Renal pelvis (tissue), 4 donors: ENCODE results near the gene CPLANE2. TPM values are rescaled to one million over a fixed set of nuclear protein-coding genes. Genes with fewer than 3 reads are reported as not detected.
"Not testable (repeated sequence)": the region's sequence is repeated elsewhere in the genome, so short reads cannot be mapped to it uniquely, and the experiment has no call there.

Experiments used
- DNase-seq: peaks from one replicate; pipeline ENCODE4 v3.0.0-alpha.2; 2013
- polyA plus RNA-seq, 3 donors: library from polyadenylated mRNA; unstranded; fragments of 120-200 nt; gene quantifications; one replicate each; pipeline ENCODE4 v1.2.1, GENCODE V29; 2013; ENCODE audit not compliant: insufficient read length in 3 of 3

Gene CPLANE2
- polyA plus RNA-seq, 3 donors: 5.3 to 6.3 (median 5.9) TPM

- DNase-seq: no peak
Measured at GRCh38 chr1:16209847-16210407, 27.1 kb downstream of the CPLANE2 start.

- no peak for DNase-seq
Measured at GRCh38 chr1:16209132-16209846, 27.7 kb downstream of the CPLANE2 start.

GRCh38 chr1:16208270-16208987, 28.6 kb downstream of the CPLANE2 start:
- no peak for DNase-seq

DNA sequence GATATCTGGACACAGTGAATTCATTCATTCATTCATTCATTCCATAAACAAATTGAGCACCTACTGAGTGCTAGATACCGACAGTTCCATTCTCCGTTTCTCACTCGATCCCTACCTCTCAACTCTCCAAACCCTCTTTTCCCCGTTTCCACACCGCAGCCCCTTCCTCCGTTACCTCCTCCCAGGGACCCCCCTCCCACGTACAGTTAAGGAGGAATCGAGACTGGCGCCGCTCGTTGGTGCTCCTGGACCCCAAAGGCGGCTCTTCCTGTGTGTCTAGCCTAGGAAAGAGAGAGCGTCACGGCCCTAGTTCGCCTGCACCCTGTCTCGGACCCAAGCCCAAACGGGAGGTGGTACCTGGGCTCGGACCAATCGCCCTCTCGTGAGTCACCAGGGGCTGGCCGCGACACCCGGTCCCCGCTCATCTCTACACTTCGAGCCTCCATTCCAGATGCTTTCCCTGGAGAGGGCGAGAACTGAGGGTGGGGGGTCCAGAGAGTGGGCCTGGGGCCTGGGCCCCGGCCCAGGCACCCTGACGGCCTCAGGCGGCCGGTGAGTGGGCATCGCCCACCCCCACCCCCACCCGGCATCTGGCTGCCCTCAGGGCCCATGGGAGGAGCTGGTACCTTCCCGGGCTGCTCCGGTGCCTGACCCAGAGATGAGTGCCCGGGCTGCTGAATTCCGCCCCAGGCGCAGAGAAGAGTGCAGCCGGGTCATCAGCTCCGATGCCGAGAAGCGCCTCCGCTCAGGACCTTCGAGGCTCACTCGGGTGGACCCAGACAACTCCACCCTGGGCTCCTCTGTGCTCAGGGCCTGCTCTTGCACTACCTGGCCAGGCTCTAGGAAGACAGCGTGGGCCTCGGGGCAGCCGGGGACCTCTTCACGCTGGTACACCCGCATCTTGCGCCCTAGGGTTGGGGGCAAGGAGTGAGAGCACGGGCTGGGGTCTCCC, 29.4 kb downstream of the CPLANE2 start:
- no peak for DNase-seq

DNA sequence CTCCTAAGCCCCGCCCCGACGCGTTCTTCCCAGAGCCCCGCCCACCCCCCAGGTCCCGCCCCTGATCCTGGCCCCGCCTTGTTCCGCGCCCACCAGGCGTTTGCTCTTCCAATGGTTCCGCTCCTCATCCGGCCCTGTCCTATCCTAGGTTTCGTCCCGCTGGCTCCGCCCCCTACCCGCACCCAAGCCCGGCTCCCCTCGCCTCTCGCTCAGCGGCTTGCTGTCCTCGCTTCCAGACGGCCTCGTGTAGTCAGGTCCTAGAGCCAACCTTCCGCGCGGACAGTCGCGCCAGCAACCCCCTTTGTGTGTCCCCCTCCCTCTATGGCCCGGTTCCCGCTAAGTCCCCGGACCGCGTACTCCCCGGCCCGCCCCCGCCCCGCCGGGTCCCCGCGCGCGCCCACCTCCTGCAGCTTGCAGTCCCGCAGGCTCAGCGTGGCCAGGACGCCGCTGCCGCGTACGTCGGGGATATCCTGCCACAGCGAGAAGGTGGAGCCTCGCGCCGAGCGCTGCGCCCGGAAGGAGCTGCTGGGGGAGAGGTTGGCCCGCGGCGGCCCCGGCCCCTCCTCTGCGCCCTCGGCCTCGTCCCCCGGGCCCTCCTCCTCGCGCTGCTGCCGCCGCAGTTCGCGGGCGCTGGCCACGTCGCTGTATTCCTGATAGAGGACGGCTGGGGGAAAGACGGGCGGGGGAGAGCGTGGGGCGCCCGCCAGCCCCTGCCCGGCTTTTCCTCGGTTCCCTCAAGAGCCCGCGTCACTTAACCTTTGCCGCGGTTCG, 30.3 kb downstream of the CPLANE2 start:
- peak; percentile 97 for DNase-seq

- DNase-seq: no peak
Measured at GRCh38 chr1:16205891-16206546, 31.0 kb downstream of the CPLANE2 start.

DNA sequence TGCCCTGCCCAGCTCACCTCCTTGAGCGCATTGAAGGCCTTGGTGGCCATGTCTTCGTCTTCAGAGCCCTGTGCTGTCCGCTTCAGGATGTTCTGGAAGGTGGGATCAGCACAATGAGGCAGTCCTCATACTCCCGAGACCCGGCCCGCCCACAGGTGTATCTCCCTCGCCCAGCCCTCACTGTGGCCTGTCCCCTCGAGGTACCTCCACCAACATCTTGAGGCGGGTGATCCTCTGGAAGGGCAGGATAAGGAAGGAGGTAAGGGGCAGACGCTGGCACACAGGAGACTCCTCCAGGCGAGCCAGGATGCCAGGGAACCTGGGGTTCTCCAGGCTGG, 31.7 kb downstream of the CPLANE2 start:
- DNase-seq: no peak

- DNase-seq: no peak
Measured at GRCh38 chr1:16204634-16205333, 32.2 kb downstream of the CPLANE2 start.

GRCh38 chr1:16204216-16204615, 32.8 kb downstream of the CPLANE2 start:
- DNase-seq: no peak

GRCh38 chr1:16203550-16203949, 33.4 kb downstream of the CPLANE2 start:
- no peak for DNase-seq

- no peak for DNase-seq
Measured at GRCh38 chr1:16202281-16203210, 34.4 kb downstream of the CPLANE2 start.

DNA sequence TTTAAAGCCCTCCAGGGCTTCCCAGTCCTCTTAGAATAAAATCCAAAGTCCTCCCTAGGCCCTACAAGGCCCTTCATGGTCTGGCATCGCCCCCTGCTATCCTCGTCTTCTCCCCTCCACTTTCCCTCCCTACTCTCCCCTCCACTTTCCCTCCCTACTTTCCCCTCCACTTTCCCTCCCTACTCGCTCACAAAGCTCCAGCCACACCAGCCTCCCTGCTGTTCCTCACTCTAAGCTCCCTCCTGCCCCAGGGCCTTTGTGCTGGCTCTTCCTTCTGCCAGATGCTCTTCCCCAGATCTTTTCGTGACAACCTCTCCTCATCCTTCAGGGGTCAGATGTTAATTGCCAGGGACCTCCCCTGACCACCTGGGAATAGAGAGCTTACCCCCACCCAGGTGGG, 37.3 kb downstream of the CPLANE2 start:
- DNase-seq: no peak

DNA sequence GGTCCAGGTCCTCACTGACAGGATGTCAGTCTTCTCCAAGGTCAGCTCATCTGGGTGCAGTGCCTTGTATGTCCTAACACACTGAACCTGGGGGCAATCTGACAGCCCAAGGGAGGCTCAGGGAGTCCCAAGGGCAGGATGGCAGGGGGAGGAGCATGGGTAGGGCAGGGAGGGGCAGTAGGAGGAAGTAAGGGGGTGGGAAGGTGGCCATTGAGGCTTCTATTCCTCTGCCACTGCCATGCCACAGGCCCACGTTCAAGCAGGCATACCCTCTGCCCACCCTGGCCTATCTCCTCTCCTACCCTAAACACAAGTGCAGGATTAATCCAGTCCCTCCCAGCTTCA, 37.9 kb downstream of the CPLANE2 start:
- DNase-seq: no peak

- no peak for DNase-seq
Measured at GRCh38 chr1:16198444-16199156, 38.4 kb downstream of the CPLANE2 start.

DNA sequence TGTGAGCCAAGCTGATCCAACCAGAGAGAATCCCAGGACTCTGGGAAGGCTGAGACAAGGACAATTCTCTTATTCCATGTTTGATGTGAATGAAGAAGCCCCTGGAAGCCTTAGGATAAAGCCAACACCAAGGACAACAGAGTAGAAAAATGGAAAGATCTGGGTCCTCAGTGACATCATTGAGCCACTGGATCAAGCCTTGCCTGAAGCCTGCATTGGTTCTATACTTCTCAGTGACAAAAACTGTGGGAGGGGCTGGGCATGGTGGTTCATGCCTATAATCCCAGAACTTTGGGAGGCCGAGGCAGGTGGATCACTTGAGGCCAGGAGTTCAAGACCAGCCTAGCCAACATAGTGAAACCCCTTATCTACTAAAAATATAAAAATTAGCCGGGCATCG, 40.1 kb downstream of the CPLANE2 start:
- no peak for DNase-seq

- not testable (repeated sequence) for DNase-seq
Measured at GRCh38 chr1:16196139-16196538, 40.8 kb downstream of the CPLANE2 start.

- DNase-seq: no peak
Measured at GRCh38 chr1:16195518-16195905, 41.5 kb downstream of the CPLANE2 start.

- DNase-seq: no peak
Measured at GRCh38 chr1:16191916-16192546, 45.0 kb downstream of the CPLANE2 start.
